Skeletal muscle cell (primary cell): ENCODE measurements around the gene BPIFB4.

Source experiments
- DNase-seq: peaks from one replicate; pipeline ENCODE4 v3.0.0-alpha.2; 2010; ENCODE audit warnings: low read depth
- H3K4me3 ChIP-seq: 2 replicates; pipeline ENCODE4 v1.5.1; 2011; ENCODE audit warnings: low read depth, mild to moderate bottlenecking, control low read depth, low read length, moderate library complexity

The BPIFB4 gene

GRCh38 chr20:33139467-33139866, 60.0 kb downstream of the BPIFB4 start:
- DNase-seq = no peak
- H3K4me3 ChIP-seq = no peak overlapping the region

- DNase-seq = no peak
- no peak overlapping the region for H3K4me3 ChIP-seq
Measured at GRCh38 chr20:33145521-33145920, 66.1 kb downstream of the BPIFB4 start.

- H3K4me3 ChIP-seq = no peak overlapping the region
- DNase-seq = no peak
Measured at GRCh38 chr20:33147299-33147698, 67.9 kb downstream of the BPIFB4 start.

GRCh38 chr20:33148040-33148439, 68.6 kb downstream of the BPIFB4 start:
- no peak for DNase-seq

GRCh38 chr20:33154252-33154651, 74.8 kb downstream of the BPIFB4 start:
- H3K4me3 ChIP-seq = no peak overlapping the region
- DNase-seq = no peak

More at GRCh38 chr20:33148040-33148439, 68.6 kb downstream of the BPIFB4 start:
- H3K4me3 ChIP-seq = no peak overlapping the region

GRCh38 chr20:33158637-33159385, 79.4 kb downstream of the BPIFB4 start:
- no peak overlapping the region for H3K4me3 ChIP-seq

GRCh38 chr20:33159713-33160112, 80.3 kb downstream of the BPIFB4 start:
- no peak for DNase-seq

More at GRCh38 chr20:33158637-33159385, 79.4 kb downstream of the BPIFB4 start:
- no peak for DNase-seq

GRCh38 chr20:33160681-33161080, 81.2 kb downstream of the BPIFB4 start:
- no peak overlapping the region for H3K4me3 ChIP-seq
- no peak for DNase-seq

More at GRCh38 chr20:33159713-33160112, 80.3 kb downstream of the BPIFB4 start:
- no peak overlapping the region for H3K4me3 ChIP-seq
